NCI-H748 (cell line): ENCODE data around the gene PGBD2.
A peak's percentile ranks its signal among the peaks of the same experiment; 100 is the strongest.
"Not testable (repeated sequence)": the region's sequence is repeated elsewhere in the genome, so short reads cannot be mapped to it uniquely, and the experiment has no call there.

Source experiments
- DNase-seq: peaks from one replicate; lab custom pipeline; 2025; ENCODE audit not compliant: unreplicated experiment; lab: John Stamatoyannopoulos, UW

Gene PGBD2

GRCh38 chr1:248889914-248890243 is 16.2 kb upstream of the PGBD2 start:
- DNase-seq: not testable (repeated sequence)

GRCh38 chr1:248890549-248891498 is 15.2 kb upstream of the PGBD2 start:
- no peak for DNase-seq

GRCh38 chr1:248891758-248892157 is 14.3 kb upstream of the PGBD2 start:
- DNase-seq: no peak

- DNase-seq: no peak
Observed at GRCh38 chr1:248892590-248892989, 13.4 kb upstream of the PGBD2 start.

GRCh38 chr1:248894837-248895236 is 11.2 kb upstream of the PGBD2 start:
- DNase-seq: no peak

GRCh38 chr1:248897412-248898337 is 8.4 kb upstream of the PGBD2 start:
- no peak for DNase-seq

GRCh38 chr1:248900637-248901036 is 5.4 kb upstream of the PGBD2 start:
- no peak for DNase-seq

- no peak for DNase-seq
Observed at GRCh38 chr1:248901578-248901977, 4.5 kb upstream of the PGBD2 start.

- no peak for DNase-seq
Observed at GRCh38 chr1:248904437-248905216, 1.4 kb upstream of the PGBD2 start.

- DNase-seq: no peak
Observed at GRCh38 chr1:248905662-248906008, 400 bp upstream of the PGBD2 start.

GRCh38 chr1:248906753-248907661 is 972 bp downstream of the PGBD2 start:
- DNase-seq: no peak

- DNase-seq: no peak
Observed at GRCh38 chr1:248910761-248911160, 4.7 kb downstream of the PGBD2 start.

GRCh38 chr1:248913933-248914332 is 7.9 kb downstream of the PGBD2 start:
- DNase-seq: no peak

GRCh38 chr1:248914796-248915381 is 8.9 kb downstream of the PGBD2 start:
- DNase-seq: peak; percentile 6

- no peak for DNase-seq
Observed at GRCh38 chr1:248918131-248918530, 12.1 kb downstream of the PGBD2 start.

GRCh38 chr1:248923352-248924338 is 17.6 kb downstream of the PGBD2 start:
- no peak for DNase-seq

- DNase-seq: peak; percentile 52
Observed at GRCh38 chr1:248924696-248925532, 18.9 kb downstream of the PGBD2 start.

GRCh38 chr1:248925859-248926258 is 19.8 kb downstream of the PGBD2 start:
- DNase-seq: not testable (repeated sequence)
